Kidney (tissue), 22 donors: ENCODE results near the gene ATP1A2. TPM values are rescaled to one million over a fixed set of nuclear protein-coding genes. Genes with fewer than 3 reads are reported as not detected.

ENCODE experiments used
- DNase-seq, 5 donors: peaks; one replicate each; pipeline ENCODE4 v3.0.0-alpha.2; 2013 to 2020
- FAIRE-seq: peaks from 2 replicates; lab custom pipeline; 2012; peaks lifted over from hg19 to GRCh38; lab: Jason Lieb, UNC
- H3K27ac ChIP-seq, 2 donors: one replicate each; pipeline ENCODE4 v1.7.0; 2013; ENCODE audit warnings: low read depth in 2 of 2, low read length in 2 of 2, inconsistent platforms in 1 of 2
- H3K27me3 ChIP-seq: one replicate; pipeline ENCODE4 v1.7.1; 2013; ENCODE audit warnings: low read length, inconsistent platforms; ENCODE audit not compliant: control insufficient read depth, insufficient read depth
- H3K36me3 ChIP-seq, 3 donors: one replicate each; pipeline versions ENCODE4 v1.7.0 to v1.7.1; 2013; ENCODE audit warnings: low read length in 3 of 3, control low read depth in 1 of 3, inconsistent platforms in 1 of 3; ENCODE audit not compliant: insufficient read depth in 3 of 3, control insufficient read depth in 2 of 3
- H3K4me1 ChIP-seq, 3 donors: one replicate each; pipeline versions ENCODE4 v1.7.0 to v1.7.1; 2013; ENCODE audit warnings: low read length in 3 of 3, inconsistent platforms in 1 of 3, low read depth in 1 of 3; ENCODE audit not compliant: control insufficient read depth in 2 of 3, insufficient read depth in 2 of 3
- H3K4me3 ChIP-seq, 3 donors: one replicate each; pipeline versions ENCODE4 v1.7.0 to v1.8.1; 2013; ENCODE audit warnings: low read length in 3 of 3, control low read depth in 1 of 3, inconsistent platforms in 1 of 3
- H3K9ac ChIP-seq, 3 donors: one replicate each; pipeline versions ENCODE4 v1.7.0 to v1.7.1; 2013; ENCODE audit warnings: low read length in 3 of 3, control low read depth in 1 of 3, inconsistent platforms in 1 of 3
- H3K9me3 ChIP-seq, 3 donors: one replicate each; pipeline versions ENCODE4 v1.7.0 to v1.7.1; 2013; ENCODE audit warnings: low read length in 3 of 3, control low read depth in 1 of 3, inconsistent platforms in 1 of 3; ENCODE audit not compliant: control insufficient read depth in 2 of 3, insufficient read depth in 1 of 3
- CTCF ChIP-seq: IDR thresholded peaks from 3 replicates; pipeline ENCODE4 v1.5.1; 2012; ENCODE audit warnings: mild to moderate bottlenecking, moderate library complexity, borderline replicate concordance; ENCODE audit not compliant: insufficient read depth; ENCODE audit errors: extremely low read depth
- intact Hi-C: fragments of 100-400 bp; cut with DNase I; formaldehyde crosslinking; loops from one replicate; pipeline ENCODE4 v1.11.1; 2022
- long read RNA-seq, 10 donors: library from polyadenylated mRNA in 1 of 10; unstranded in 1 of 10; transcript quantifications; one replicate each; pipeline ENCODE4 v2.0.0 and lab custom pipeline, GENCODE V29; 2021 to 2026
- polyA plus RNA-seq: library from polyadenylated mRNA; stranded (reverse); fragments of 350-450 nt; fragmentation: Illumina TruSeq; extraction: RNeasy Lipid Tissue Mini Kit (QIAGEN cat#74804); gene quantifications from one replicate; pipeline ENCODE4 v1.2.3, GENCODE V29; 2014; ENCODE audit warnings: low read depth, low replicate concordance; ENCODE audit not compliant: insufficient read depth
- total RNA-seq: library from RNA; stranded (reverse); fragmentation: NEBNext Ultra II Directional; extraction: Animal tissue kit (Norgen Biotek cat#: 25700); gene quantifications from one replicate; pipeline ENCODE4 v1.2.1, GENCODE V29; 2021
- donor health status: control.
- donor health status: control.
- donor health status: control.
- donor health status: control.
- donor health status: control.
- donor health status: DM: yes; HTN: yes; CAD: no.
- donor health status: Normal renal cell carcinoma (clear cell type).

ATP1A2 gene
- 4.1 TPM for total RNA-seq
- 5.5 TPM for polyA plus RNA-seq
- long read RNA-seq, donor 1 = 0 reads
- long read RNA-seq, donor 2 = 0 reads
- long read RNA-seq, donor 3 = 0 reads
- long read RNA-seq, donor 4 = 0 reads
- long read RNA-seq, donor 5 = 0 reads
- long read RNA-seq, donor 6 = 0 reads
- long read RNA-seq, donor 7, partial matches to known transcripts = 3 of 3 reads
- long read RNA-seq, donor 7, other reads (novel, unspliced or antisense) = 0 of 3 reads
- long read RNA-seq, donor 8 = 0 reads
- long read RNA-seq, donor 9 = 0 reads
- long read RNA-seq, donor 10 = 0 reads

DNA sequence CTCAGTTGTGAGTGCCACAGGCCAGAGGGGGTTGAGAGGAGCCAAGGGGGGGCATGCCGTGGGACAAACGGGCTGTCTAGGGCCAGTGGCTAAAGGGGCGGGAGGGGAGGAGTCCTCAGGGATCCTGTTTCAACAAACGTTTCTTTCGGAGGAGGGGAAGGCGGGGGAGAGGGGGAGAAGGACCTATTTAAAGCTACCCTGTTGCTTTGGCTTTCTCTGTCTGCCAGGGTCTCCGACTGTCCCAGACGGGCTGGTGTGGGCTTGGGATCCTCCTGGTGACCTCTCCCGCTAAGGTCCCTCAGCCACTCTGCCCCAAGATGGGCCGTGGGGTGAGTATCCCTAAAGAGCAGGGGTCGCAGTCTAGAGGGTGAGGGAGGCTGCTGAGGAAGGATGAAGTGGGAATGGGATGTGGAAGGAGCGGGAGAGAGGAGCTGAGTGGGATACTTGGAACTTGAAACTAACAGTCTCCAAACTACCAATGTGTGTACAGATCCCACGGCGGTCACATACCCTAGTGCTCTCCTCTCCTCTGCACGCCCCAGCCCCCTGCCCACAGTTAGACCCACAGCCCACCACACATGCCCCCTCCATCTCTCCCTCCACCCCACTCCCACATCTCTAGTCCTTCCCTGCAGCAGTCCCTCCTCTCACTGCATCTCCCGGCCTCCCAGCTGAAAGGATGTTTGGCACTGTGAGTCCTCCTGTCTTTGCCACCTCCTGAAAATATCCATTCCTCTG is at the start of gene ATP1A2:
Gene ATP1A2, plus strand, starts transcription at position 215 of the 738 bp plus-strand sequence. Its CDS starts 103 bp downstream, at position 318.
- no peak for TF ChIP-seq CTCF
- DNase-seq (peak in 4 of 5 donors; percentile 60 to 78 (median 70)), FAIRE-seq (no peak)
- Histone ChIP-seq H3K27me3 (no peaks in the 10 kb centered on the region), H3K9me3 (no peaks in the 10 kb centered on the region), H3K27ac (peak within 1 kb of the TSS in 1 of 2 donors; percentile 51), H3K4me1 (no peaks in the 10 kb centered on the region), H3K36me3 (no peaks in the 10 kb centered on the region), H3K9ac (no peak within 1 kb of the TSS), H3K4me3 (peak within 1 kb of the TSS in 1 of 3 donors; percentile 29)
- intact Hi-C loops = no loop called here

DNA sequence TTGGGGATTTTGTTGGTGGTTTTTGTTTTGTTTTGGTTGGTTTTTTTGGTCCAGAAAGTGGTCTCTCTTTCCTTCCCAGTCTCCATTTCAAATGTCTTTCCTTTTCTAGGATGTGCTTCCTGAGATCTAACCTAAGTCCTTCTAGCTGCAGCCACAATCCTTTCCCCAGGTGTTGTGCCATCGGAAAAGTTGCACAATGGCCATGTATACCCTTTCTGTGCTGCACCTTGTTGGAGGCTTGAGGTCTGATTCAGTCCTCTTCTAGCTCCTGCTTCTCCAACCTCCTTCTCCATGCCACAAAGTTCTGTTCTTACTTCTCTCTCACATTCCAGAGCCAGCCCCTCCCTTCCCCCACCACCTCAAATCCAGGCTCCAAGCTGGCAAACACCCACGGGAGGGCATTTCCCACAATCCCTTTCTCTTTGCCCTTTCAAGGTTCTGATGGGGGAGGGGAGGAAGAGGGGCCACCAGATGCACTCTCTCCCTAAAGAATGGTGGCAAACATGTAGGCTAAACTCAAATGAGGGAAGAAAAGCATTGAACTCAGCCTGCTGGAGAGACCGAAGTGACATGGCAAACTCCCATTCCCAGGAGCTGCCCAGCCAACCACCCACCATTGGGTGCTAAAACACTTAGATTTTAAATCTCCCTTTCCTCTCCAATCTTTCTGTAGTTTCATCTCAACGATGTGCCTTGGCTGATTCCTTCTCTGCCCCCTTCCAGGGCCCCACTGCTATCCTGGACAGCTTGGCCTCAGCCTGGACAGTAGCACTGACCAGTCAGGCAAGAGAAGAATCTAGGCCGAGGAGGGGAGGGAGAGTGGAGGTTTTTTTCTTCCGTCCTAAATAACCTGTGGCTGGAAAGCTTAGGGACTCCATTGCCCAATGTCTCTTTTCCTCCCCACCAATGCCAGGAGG is 48.5 kb upstream of the ATP1A2 start:
- Histone ChIP-seq H3K4me3 (peak overlapping the region in 1 of 3 donors; percentile 49), H3K27ac (peak overlapping the region in 1 of 2 donors; percentile 74), H3K9ac (no peak overlapping the region), H3K4me1 (peaks cover 0 to 11% (median 0%) of the 10 kb centered on the region in 3 donors), H3K27me3 (no peaks in the 10 kb centered on the region), H3K36me3 (no peaks in the 10 kb centered on the region), H3K9me3 (no peaks in the 10 kb centered on the region)
- peak in 1 of 5 donors; percentile 51 for DNase-seq
- FAIRE-seq = no peak
- no peak for TF ChIP-seq CTCF
- intact Hi-C loops = no loop called here

GRCh38 chr1:160068225-160068624 is 47.3 kb upstream of the ATP1A2 start:
- FAIRE-seq = no peak
- intact Hi-C loops = no loop called here

More at GRCh38 chr1:160068225-160068624, 47.3 kb upstream of the ATP1A2 start:
- H3K27ac ChIP-seq = peak overlapping the region; percentile 16 to 50
- no peaks in the 10 kb centered on the region for H3K36me3 ChIP-seq
- H3K4me3 ChIP-seq = peak overlapping the region in 1 of 3 donors; percentile 49
- H3K27me3 ChIP-seq = no peaks in the 10 kb centered on the region
- DNase-seq = peak in 3 of 5 donors; percentile 49 to 61 (median 52)
- peak overlapping the region in 1 of 3 donors; percentile 10 for H3K9ac ChIP-seq
- H3K9me3 ChIP-seq = no peaks in the 10 kb centered on the region
- no peak for TF ChIP-seq CTCF
- peaks cover 0 to 11% (median 0%) of the 10 kb centered on the region in 3 donors for H3K4me1 ChIP-seq
